Uterus (tissue), 2 donors: ENCODE measurements around the gene NAT9.

Experiments used
- CTCF ChIP-seq, 4 experiments: fragments of 200-600 bp in 2 of 4; fragments of 450-650 bp in 2 of 4; sonication (generic) in 2 of 4; IDR thresholded peaks; one replicate each; pipeline ENCODE4 v1.5.1; 2016 to 2019; ENCODE audit warnings: antibody characterized with exemption in 4 of 4, mild to moderate bottlenecking in 2 of 4, moderate library complexity in 1 of 4
- POLR2A ChIP-seq, 2 donors: fragments of 450-650 bp; IDR thresholded peaks; one replicate each; pipeline ENCODE4 v1.6.1; 2016; ENCODE audit warnings: antibody characterized with exemption in 2 of 2, mild to moderate bottlenecking in 1 of 2, moderate library complexity in 1 of 2

- TF ChIP-seq CTCF (IDR thresholded peaks at IDR 0.05) (no peak), POLR2A (IDR thresholded peaks at IDR 0.05) (no peak)
These were observed 16.8 kb downstream of the NAT9 start for GRCh38 chr17:74759243-74759801.
